HG02884 (cell line): ENCODE measurements around the gene VDAC2.
"Not testable (repeated sequence)": the region's sequence is repeated elsewhere in the genome, so short reads cannot be mapped to it uniquely, and the experiment has no call there.

ENCODE experiments used
- ATAC-seq: cut with Tn5 transposase; IDR thresholded peaks from one replicate; pipeline ENCODE4 v1.9.1; 2021; ENCODE audit warnings: mild to moderate bottlenecking, moderate library complexity; ENCODE audit not compliant: unreplicated experiment

The VDAC2 gene

DNA sequence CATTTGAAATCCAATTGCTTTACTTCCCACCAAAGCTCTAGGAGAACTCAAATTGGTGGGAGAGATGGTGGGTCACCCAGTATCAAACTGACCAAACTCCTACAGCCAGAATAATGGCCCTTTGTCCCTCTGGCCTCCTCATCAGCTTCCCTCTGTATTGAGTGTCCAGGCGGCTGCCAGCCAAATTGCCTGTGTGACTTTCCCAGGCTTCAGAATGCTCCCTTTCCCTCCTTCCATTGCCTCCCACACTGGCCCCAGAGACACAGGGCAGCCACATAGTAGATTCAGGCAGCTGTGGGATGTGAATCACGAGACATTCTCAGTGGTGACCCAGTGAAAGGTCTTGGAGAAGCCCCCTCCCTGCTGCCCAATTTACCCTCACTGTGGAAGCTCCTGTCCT lies 12.7 kb upstream of the VDAC2 start:
- no peak for ATAC-seq

DNA sequence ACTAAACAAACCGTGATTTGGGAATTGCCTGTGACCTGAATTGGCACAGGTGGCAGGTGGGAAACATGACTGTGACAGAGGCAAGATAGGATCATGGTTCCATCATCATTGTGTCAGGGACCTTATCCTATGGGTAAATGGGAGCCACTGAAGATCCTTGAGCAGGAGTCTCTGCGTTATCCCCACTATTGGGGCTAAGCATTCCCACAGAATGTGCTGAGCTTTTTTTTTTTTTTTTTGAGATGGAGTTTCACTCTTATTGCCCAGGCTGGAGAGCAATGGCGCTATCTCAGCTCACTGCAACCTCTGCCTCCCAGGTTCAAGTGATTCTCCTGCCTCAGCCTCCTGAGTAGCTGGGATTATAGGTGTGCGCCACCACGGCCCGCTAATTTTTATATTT lies 10.6 kb upstream of the VDAC2 start:
- ATAC-seq, result not testable (repeated sequence)

DNA sequence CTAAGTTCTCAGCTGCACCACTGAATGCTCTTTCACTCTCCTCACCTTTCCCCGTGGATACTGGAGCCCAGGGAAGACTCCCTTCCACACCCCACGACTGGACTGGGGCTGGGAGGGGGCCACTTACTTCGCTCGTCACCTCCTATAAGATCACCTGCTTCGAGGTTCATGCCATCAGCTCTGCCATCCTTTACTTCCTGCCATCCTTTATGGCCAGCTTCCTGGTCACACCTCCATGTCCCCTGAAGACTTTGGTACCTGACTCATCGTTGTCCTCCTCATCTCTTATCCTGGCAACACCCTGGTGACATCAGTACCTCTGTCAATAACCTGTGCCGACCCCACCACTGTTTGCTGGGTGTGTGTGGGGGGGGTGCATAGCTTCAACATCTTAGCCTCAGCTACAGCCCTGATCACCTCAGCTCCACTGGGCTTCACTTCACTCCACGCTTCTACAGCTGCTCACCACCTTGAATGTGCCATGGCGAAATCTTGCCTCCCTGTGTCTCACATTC lies 8.7 kb upstream of the VDAC2 start:
- no peak for ATAC-seq

DNA sequence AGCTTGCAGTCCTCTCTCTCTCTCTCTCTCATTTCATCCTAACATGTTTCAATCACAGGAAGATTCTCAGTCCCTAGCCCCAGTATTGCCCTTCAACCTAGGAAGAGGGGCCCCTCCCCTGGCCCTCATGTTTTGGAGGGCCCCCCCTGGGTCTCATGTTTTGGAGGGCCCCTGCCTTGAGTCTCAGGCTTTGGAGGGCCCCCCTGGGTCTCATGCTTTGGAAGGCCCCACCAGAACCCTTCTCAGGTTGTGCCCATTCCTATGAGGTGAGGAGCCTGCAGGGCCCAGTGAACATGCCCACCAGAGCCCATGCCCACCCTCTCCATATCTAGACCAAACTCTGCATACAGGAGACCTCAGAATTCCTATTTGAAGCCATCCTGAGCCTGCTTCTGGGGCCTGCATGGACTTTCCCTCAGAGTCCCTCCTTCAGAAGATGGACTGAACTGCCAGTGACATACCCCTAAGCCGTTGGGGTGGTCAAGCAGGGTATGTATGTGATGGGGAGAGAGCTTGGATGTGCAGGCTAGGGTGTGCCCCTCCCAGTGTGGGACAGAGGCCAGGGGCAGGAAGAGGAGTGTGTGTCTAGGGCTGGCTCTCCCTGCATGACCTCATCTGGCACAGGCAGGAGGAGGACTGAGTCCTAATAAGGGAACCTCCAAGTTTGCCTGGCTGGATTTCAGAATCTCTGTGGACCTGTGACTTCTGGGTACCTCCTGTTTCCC lies 8.1 kb upstream of the VDAC2 start:
- ATAC-seq, result no peak

DNA sequence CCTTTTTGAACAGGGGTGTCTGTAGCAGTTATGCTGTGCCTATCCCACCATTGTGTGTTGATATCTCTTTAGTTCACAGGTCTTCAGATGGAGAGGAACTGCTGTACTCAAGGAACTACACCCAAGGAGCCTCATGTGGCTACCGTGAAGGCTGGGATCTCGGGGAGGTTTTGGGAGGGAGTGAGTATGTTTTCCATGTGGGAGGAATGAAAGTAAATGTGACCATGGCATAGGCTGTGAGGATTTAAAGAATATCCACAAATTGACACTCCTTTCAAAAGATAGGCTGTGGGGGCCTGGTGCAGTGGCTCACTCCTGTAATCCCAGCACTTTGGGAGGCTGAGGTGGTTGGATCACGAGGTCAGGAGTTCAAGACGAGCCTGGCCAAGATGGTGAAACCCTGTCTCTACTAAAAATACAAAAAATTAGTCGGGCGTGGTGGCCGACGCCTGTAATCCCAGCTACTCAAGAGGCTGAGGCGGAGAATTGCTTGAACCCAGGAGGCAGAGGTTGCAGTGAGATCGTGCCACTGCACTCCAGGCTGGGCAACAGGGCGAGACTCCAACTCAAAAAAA lies 7.5 kb upstream of the VDAC2 start:
- ATAC-seq, result not testable (repeated sequence)

DNA sequence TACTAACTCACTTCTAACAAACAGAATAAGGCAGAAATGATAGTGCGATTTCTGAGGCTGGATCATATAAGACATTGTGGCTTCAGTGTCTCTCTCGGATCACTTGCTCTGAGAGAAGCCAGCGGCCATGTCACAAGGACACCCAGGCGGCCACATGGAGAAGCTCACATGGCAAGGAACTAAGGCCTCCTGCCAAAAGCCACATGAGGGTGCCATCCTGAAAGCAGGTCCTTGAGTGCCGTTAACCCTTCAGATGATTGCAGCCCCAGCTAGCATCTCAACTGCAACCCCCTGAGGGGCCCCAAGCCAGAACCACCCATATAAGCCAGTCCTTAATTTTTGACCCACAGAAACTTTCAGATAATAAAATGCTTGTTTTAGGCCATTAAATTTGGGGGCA lies 6.9 kb upstream of the VDAC2 start:
- no peak for ATAC-seq

DNA sequence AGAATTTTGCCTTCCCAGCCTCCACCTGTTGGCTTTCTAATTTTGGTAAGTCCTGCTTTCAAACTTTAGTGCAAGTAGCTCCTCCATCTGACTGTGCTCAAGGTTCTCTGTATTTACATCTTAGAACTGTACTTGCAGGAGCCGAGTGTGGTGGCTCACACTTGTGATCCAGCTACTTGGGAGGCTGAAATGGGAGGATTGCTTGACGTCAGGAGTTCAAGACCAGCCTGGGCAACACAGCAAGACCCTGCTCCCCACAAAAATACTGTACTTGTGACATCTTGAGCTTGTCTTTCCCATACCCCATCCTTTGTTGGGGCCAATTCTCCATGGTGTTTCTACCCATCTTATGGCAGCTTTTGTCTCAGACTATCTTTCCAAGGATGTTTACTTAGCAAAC lies 4.7 kb upstream of the VDAC2 start:
- ATAC-seq, result no peak

DNA sequence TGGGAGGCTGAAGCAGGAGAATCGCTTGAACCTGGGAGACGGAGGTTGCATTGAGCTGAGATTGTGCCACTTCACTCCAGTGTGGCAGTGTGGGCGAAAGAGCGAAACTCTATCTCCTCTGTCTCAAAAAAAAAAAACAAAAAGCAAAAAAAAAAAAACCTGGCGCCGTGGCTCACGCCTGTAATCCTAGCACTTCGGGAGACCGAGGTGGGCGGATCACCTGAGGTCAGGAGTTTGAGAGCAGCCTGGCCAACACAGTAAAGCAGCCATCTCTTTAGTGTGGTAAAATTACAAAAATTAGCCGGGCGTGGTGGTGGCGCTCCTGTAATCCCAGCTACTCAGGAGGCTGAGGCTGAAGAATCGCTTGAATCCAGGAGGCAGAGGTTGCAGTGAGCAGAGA lies 4.0 kb upstream of the VDAC2 start:
- not testable (repeated sequence) for ATAC-seq

DNA sequence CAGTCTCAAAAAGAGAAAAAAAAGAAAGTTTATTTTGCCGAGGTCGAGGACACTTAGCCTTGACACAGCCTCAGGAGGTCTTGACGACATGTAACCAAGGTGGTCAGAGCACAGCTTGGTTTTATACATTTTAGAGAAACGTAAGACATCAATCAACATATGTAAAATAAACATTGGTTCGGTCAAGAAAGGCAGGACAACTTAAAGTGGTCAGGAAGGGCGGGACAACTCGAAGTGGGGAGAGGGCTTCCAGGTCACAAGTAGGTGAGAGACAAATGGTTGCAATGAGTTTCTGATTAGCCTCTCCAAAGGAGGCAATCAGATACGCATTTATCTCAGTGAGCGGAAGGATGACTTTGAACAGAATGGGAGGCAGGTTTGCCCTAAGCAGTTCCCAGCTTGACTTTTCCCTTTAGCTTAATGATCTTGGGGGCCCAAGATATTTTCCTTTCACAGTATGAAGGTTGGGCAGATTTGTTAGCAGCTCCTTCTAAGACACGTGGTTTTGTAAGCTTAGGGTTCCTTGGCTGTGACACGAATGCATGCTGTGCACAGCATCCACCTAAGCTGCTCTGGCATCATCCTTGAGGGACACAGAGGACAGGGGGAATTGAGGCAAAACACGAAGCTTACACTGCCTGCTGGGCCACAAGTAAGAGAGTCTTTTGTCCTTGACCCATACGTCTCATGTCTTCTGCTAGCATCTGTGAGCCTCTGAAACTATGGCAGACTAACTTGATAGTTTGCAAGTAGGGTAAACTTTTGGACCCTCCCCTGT lies 3.3 kb upstream of the VDAC2 start:
- ATAC-seq, result no peak

DNA sequence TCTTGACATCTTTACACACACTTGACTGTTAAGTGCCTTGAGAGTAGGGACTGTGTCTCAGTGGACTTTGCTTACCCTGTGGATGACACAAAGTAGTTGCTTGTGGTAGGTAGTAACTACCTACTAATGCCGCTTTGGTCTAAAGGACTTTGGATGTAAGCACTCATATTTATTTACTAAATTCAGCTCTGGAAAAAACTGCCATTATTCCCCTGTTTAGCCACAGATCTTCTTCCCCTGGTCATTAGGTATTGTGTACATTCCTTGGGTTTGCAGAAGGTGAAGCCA lies 2.8 kb upstream of the VDAC2 start:
- ATAC-seq, result no peak

DNA sequence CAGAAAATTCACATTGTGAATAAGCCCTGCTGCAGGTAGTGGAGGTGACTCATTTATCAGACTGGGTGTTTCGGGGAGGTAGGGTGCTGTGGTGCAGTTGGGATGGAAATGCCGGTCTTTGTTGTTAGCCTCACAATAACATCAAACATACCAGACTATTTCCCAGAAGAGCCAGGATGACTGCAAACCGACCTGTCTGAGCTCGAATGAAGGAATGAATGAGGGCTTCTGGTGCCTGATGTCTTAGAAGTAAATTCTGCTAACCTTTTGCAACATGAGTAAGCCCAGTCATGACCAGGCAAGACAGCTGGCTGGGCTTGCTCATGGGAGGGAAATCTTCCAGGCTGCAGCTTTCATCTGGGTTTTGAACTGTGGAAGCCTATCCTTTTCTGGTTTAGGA lies 2.4 kb upstream of the VDAC2 start:
- no peak for ATAC-seq

DNA sequence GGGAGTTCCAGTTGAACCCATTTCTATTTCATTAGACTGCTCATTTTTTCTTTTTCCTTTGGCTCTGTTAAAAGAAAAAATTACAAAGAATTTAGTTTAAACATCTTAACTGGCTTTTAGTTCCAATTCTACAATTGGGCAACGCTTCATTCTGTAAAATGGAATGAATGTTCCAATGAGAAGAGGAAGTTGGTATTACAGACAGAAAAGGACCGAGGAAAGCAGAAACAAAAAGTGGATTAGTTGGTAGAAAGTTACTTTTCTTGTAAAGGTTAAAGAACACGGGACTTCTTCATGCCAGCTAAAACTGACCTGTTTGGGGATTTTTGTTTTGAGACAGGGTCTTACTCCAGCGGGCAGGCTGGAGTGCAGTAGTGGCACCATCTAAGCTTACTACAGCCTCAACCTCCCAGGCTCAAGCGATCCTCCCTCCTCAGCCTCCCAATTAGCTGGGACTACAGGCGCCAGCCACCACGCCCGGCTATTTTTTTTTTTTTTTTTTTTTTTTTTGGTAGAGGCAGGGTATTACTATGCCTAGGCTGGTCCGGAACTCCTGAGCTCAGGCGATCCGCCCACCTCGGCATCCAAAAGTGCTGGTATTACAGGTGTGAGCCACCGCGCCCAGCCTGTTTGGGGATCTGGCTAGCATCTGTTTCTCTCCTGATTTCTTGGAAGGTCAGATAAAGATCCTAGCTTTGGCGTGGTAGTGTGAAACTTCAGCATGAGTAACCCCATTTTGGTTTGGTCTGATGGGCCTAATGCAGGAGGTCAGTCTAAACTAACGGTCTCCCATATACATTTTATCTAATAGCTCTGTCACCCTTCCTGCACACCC lies 1.3 kb upstream of the VDAC2 start:
- ATAC-seq, result peak; percentile 2

DNA sequence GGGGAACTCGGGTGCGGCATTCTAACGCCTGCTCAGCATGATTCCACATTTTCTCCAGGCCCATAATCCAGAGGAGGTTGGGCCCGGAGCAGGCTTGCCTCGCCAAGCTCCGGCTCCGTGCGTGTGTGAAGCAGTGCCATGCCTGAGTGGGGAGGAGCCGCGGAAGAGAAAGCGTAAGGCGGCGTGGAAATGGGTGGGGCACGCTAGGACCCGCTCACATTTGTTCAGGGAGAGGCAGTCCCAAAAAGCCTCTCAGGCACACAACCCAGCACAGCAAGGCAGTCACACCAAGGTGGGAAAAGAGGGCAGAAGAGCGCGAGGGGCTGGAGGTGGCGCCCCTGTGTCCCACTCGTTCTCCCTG lies 695 bp upstream of the VDAC2 start:
- ATAC-seq, result peak; percentile 50

DNA sequence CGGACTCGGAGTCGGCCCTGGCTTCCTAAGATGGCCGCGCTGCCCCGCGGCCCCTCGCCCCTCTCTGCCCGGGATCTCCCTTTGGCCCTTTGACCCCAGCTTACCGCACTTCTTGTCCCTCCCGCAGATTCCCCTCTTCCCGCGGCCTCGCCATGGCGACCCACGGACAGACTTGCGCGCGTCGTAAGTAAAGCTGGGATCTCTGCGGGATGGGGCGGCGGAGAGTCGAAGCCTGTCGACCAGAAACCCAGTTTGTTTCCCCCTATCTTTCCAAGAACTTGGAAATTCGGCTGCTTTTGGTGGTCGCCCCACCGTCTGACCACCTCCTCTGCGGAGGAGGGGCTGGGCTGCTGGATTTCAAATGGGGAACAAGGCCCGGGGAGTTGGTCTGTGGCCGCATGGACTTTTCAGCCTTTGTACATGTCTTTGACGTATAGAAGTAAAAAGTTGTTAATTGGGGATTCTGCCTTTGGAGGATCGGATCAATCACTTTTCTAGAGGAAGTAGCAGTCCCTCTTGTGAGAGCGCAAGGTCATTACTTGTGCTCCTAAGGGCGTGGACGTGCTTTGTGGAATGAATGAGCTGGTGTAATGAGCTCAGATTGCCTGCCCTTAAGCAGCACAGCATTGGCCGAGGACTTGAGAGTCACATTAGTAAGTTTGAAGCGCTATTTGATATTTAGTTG lies 553 bp downstream of the VDAC2 start:
- no peak for ATAC-seq

DNA sequence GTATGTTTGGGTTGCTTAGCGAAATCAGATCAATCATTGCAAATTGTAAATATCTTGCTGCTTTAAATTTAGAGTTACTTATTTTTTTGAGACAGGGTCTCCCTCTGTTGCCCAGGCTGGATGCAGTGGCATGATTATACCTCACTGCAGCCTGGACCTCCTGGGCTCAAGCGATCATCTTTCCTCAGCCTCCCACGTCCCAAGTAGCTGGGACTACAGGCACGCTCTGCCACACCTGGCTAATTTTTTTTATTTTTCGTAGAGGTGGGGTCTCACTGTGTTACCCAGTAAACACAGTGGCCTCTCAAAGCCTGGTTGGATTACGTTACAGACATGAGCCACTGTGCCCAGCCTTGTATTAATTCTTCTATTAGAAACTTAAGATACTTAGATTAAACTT lies 1.7 kb downstream of the VDAC2 start:
- ATAC-seq, result no peak

DNA sequence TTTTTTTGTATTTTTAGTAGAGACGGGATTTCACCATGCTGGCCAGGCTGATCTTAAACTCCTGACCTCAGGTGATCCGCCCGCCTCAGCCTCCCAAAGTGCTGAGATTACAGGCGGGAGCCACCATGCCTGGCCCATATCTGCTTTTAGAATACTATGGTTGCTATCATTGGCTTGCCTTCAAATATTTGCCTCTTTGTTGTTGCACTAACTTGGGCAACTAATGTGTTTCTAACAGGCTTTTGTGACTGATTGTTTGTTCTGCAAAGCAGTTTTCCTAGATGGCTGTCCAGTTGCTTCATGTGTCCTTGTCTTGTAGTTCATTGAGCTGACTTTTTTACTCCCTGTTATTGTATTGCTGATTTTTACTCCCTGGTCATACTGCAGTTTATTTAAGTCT lies 9.7 kb downstream of the VDAC2 start:
- no peak for ATAC-seq

DNA sequence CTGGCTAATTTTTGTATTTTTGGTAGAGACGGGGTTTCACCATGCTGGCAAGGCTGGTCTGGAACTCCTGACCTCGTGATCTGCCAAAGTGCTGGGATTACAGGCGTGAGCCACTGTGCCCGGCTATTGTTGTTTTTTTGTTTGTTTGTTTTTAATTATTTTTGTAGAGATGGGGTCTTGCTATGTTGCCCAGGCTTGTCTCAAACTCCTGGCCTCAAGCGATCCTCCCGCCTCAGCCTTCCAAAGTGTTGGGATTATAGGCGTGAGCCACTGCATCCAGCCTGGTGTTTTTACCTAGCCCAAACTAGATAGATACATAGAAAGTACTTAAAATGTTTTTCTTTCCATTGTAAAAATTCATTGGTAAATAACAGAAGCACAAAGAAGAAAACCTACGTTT lies 10.9 kb downstream of the VDAC2 start:
- ATAC-seq, result not testable (repeated sequence)

DNA sequence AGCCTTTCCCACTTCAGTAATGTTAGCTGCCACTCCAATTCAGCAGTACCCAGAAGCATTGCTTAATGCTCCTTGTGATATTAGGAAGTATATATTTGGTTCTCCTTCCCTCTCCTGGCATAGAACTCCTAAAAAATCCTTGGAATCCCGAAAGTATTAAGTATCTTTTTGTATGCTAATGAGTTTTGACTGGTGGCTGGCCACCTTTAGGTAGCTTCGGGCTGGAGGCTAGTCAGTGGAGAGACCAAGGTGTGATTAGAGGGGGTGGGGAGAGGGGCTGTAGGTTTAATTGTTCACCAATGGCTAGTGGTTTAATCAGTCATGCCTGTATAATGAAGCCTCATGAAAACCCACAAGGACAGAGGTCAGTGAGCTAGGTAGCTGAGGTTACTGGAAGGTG lies 12.9 kb downstream of the VDAC2 start:
- ATAC-seq, result no peak

DNA sequence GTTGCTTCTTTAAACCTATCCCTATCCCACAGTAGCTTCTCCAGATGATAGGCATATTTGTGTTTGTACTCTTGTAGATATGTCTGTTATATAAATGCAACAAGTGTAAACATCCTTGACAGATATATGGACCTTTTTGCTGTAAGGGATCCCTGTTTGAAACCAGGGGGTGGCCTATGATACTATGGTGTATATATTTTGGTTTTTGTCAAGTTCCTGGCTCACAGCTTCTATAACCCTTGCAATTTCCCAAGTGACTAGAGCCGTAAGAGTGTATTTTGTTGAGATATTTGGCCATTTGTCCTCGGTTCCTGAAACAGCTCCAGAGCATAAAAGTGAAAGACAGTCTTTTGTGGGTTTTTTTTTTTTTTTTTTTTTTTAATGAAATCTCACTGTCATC lies 15.5 kb downstream of the VDAC2 start:
- no peak for ATAC-seq

DNA sequence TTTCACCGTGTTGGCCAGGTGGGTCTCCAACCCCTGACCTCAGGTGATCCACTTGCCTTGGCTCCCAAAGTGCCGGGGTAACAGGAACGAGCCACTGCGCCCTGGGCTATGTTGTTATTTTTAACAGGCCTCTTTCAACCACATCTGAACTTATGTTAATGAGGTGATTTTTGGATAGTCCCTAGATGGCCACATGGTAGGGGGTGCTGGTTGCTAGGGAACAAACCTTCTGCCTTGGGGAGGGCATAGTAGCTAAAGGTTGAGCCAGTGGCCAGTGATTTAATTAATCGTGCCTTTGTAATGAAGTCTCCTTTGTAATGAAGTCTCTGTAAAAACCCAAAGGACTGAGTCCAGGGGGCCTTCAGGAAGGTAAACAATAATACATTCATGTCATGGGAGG lies 16.1 kb downstream of the VDAC2 start:
- no peak for ATAC-seq

DNA sequence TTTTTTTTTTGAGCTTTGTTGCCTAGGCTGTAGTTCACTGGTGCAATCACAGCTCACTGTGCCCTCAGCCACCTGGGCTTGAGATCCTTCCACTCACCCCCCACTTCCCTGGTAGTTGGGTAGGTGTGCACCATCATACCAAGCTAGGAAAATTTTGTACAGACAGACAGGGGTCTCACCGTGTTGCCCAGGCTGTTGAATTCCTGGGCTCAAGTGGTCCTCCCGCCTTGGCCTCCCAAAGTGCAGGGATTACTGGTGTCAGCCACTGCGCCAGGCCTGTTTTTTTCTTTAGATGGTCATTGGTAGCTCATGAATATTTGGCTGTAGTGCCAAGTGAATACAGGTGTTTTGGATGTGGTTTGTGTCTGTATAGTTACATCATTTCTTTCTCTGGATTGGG lies 17.7 kb downstream of the VDAC2 start:
- no peak for ATAC-seq
